HG03442 (cell line): ENCODE measurements around the gene POM121C.
"Not testable (repeated sequence)": the region's sequence is repeated elsewhere in the genome, so short reads cannot be mapped to it uniquely, and the experiment has no call there.

ENCODE experiments used
- ATAC-seq: cut with Tn5 transposase; IDR thresholded peaks from one replicate; pipeline ENCODE4 v1.9.1; 2021; ENCODE audit warnings: mild to moderate bottlenecking, moderate library complexity; ENCODE audit not compliant: unreplicated experiment

The POM121C gene

GRCh38 chr7:75397865-75398264 lies 88.2 kb downstream of the POM121C start:
- not testable (repeated sequence) for ATAC-seq

GRCh38 chr7:75395329-75395728 lies 90.8 kb downstream of the POM121C start, which contains the start of gene TRIM73:
TSS of gene TRIM73 (plus strand) at chr7:75395629. CDS start at chr7:75398934, 3,305 bp downstream.
- ATAC-seq: not testable (repeated sequence)

GRCh38 chr7:75393194-75393593 lies 92.9 kb downstream of the POM121C start:
- not testable (repeated sequence) for ATAC-seq

GRCh38 chr7:75374519-75375317 lies 111.4 kb downstream of the POM121C start:
- not testable (repeated sequence) for ATAC-seq

- ATAC-seq: not testable (repeated sequence)
Measured at GRCh38 chr7:75374144-75374518, 112.0 kb downstream of the POM121C start.

- ATAC-seq: not testable (repeated sequence)
Measured at GRCh38 chr7:75367313-75367712, 118.8 kb downstream of the POM121C start.
